GM21526 (cell line): Measurements from ENCODE around the gene TFDP2.

Experiments
- ATAC-seq: cut with Tn5 transposase; IDR thresholded peaks from one replicate; pipeline ENCODE4 v1.9.1; 2021; ENCODE audit warnings: moderate library complexity; ENCODE audit not compliant: unreplicated experiment, low FRiP score

TFDP2 gene

GRCh38 chr3:141894524-141895176, 254.7 kb downstream of the TFDP2 start:
- no peak for ATAC-seq
